Activated CD4-positive, CD25-positive, alpha-beta regulatory T cell treated with anti-CD3 and anti-CD28 coated beads, Interleukin-2, amount 50 U/mL, for 16 hours (primary cell): ENCODE data around the gene NPAT.
A peak's percentile ranks its signal among the peaks of the same experiment; 100 is the strongest.
"Not testable (repeated sequence)": the region's sequence is repeated elsewhere in the genome, so short reads cannot be mapped to it uniquely, and the experiment has no call there.

Experiments used
- DNase-seq: peaks from one replicate; pipeline ENCODE4 v3.0.0-alpha.2; 2020; ENCODE audit warnings: low read depth, low spot score

Gene NPAT

DNA sequence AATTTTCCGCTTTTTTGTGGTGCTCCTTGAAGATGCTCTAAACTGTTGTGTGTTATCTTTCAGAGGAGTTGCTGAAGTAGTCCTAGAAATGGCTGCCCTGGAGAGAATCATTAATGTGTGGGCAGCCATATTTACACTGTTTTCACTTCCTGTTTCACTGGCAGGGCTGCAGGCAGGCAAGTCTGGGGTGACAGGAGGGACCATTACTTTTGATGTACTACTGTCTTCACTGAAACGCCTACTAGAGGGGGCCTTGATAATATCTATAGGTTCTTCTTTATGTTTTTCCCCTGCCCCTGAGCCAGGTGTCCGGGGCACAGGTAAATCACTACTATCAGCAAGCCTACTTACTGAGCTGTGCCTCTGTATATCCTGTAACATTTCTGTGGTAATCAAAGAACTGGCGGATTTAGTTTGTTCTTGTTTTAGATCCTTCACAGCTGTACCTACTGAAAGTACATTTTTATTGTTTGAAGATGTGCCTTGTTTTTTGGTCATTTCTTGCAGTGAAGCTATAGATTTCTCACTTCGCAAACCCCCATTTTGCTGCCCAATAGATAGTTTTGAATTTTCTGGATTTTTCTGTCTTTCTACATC lies 61.4 kb downstream of the NPAT start:
- DNase-seq = no peak

- no peak for DNase-seq
These were observed 67.8 kb downstream of the NPAT start for GRCh38 chr11:108154591-108154990.

- DNase-seq = no peak
These were observed 73.9 kb downstream of the NPAT start for GRCh38 chr11:108148556-108148955.

GRCh38 chr11:108147150-108147549 lies 75.3 kb downstream of the NPAT start:
- no peak for DNase-seq

GRCh38 chr11:108144615-108145014 lies 77.8 kb downstream of the NPAT start:
- DNase-seq = no peak

DNA sequence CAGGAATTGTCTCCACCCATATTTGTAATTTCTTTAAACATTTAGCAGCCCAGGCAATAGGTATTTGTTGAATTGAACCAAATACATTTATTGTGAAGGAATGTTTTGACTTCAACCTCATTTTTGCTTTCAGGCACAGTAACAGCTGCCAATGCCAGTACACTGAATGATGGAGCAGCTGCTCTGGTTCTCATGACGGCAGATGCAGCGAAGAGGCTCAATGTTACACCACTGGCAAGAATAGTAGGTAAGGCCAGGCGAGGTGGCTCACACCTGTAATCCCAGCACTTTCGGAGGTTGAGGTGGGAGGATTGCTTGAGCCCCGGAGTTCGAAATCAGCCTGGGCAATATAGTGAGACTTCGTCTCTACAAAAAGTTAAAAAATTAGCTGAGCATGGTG lies 80.1 kb downstream of the NPAT start:
- DNase-seq = no peak

- no peak for DNase-seq
These were observed 85.2 kb downstream of the NPAT start for GRCh38 chr11:108137212-108137611.

DNA sequence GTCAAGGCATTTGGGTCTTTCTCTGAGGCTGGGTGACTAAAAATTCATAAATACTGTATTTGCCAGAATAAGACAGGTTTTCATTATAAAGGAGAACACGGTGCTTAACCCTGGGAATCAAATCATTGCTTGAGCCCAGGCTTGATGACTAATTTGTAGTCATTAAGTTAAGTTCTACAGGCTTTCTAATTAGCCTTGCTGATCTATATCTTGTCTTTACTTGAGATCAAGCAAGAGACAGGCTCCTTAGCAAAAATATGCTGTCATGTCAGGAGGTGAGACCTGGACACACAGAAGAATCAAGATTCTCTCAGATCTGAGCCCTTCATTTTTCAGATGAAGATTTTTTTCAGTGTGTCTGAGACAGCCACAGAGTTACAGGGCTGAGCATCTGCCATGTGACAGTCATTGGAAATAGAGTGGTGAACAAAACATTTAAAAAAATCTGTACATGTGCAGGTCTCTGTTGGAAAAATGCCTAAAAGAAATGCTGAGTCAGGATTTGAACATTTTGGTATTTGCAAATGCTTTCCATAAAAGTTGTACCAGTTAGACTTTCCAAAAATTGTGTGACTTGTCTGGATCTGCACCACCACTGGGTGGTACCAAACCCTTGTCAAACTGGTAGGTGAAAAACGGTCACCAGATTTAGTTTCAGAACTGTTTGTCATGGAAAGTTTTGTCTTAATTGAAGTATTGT lies 86.4 kb downstream of the NPAT start:
- DNase-seq = no peak

GRCh38 chr11:108132993-108133538 lies 89.4 kb downstream of the NPAT start:
- not testable (repeated sequence) for DNase-seq

DNA sequence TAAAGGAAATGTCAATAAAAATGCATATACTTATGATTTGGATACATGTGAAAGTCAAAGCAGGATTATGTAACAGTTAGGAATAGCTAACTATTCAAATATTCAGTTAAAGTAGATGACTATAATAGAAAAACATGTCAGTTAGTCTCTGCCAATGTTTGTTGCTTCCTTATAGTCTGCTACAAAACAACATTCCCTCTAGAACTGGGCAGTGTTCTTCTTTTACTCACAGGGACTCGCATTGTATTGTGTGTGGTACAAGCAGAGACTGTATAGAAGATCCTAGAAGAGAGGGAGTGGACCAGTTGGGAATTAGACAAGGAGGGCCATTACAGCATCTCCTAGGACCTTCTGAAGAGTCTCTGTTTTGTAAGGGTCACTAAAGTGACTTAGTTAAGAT lies 90.4 kb downstream of the NPAT start:
- DNase-seq = no peak

GRCh38 chr11:108128772-108129171 lies 93.7 kb downstream of the NPAT start:
- no peak for DNase-seq

DNA sequence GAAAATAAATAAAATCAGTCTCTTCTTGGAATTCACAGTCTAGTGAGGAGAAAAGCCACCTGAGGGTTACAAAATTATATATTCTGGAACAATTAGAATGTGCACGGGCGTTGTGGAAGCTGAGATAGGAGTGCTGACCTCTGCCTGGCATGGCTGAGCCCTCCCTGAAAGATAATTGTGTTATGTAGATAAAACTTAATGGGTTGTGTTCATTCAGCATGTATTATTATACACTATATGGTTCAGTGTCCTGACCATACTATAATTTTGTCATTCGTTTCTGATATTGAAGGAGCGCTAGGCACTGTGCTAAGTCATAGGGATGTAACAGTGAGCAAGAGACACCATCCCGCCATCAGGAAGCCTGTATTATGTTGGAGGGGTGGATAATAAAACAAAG lies 97.3 kb downstream of the NPAT start:
- DNase-seq = no peak

- no peak for DNase-seq
These were observed 100.2 kb downstream of the NPAT start for GRCh38 chr11:108122166-108122628.

DNA sequence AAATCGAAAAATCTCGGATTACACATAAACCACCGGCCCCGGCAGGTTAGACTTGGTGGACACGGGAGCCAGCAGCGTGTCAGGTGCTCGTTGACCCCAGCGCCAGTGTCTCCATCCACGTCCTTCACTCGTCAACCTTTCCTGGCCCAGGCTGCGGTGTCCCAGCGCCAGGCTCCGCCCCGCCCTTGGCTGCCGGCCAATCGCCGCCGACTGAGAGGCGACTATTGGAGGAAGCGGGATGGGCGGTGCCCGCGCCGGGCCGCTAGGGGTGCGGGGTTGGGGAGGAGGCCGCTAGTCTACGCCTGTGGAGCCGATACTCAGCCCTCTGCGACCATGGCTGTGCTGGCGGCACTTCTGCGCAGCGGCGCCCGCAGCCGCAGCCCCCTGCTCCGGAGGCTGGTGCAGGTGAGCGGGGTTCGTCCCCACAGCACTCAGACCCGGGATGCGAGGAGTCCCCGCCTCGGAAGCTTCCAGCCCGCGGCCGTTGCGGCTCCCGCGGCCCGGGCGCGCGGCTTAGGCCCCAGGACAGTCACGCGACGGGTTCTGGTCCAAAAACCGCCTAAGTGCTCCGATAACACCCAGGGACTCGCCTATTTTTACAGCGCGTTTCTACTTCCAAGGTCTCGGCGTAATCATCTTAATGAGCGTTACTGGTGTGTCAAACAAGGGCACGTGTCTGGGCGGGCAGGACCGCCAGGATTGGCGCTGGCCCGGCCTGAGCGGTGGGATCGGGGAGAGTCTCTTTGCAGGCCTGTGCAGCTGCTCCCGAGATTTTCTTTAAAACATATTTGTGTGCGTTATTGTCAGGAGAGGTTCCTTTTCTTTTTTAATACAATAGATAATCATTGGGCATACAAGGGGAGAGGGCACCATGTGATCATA lies 100.9 kb downstream of the NPAT start, which contains the start of gene ACAT1:
Gene ACAT1, plus strand, starts transcription at position 294 of the 882 bp plus-strand sequence. Its CDS starts 40 bp downstream, at position 334.
- DNase-seq = peak; percentile 91

DNA sequence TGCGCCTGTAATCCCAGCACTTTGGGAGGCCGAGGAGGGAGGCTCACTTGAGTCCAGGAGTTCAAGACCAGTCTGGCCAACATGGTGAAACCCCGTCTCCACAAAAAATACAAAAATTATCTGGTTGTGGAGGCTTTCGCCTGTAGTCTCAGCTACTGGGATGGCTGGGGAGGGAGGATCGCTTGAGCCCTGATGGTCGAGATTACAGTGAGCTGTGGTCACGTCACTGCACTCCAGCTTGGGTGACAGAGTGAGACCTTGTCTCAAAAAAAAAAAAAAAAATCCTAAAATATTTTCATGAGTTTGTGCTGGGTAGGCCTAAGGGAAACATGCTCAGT lies 101.5 kb downstream of the NPAT start:
- DNase-seq = not testable (repeated sequence)

DNA sequence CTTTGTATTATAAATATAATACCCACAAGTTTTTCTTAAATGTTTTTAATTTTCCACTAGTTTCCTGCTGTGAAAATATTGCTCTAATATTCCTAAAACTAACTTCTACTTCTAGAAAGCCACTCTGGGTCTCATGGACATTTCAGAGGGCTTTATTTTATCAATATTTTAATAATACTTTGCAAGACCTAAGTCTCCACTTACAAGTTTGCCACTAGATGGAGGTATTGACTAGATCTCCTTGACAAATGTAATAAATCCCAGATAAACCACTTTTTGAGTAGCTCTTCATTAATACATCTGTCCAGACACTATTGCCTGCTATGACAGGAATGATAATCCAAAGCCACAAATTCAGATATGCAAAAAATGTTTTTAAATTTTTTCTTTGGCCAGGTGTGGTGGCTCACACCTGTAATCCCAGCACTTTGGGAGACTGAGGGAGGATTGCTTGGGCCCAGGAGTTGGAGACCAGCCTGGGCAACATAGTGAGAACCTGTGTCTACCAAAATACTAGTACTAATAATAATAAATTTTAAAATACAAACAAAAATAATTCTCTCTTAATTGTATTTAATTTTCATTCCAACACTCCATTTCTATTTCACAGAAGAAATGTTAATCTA lies 104.6 kb downstream of the NPAT start:
- no peak for DNase-seq

- no peak for DNase-seq
These were observed 106.8 kb downstream of the NPAT start for GRCh38 chr11:108115500-108116140.

DNA sequence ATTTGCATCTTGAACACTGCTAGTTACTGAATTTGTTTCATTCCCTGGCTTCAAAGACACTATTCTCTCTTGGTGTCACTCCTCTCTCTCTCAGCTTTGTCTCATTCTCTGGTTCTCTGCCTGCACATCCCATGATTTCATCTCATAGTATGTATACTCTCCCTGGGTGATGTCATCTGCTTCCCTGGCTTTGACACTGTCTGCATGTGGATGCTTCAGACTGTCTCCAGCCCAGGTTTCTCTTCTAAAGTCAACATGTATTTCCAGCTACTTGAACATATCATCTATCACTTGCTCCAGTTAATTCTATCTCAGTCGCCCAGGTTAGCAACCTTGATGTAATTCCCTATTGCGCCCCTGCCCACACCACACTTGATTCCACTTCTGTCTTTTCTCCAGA lies 110.4 kb downstream of the NPAT start:
- no peak for DNase-seq

- DNase-seq = no peak
These were observed 111.3 kb downstream of the NPAT start for GRCh38 chr11:108111126-108111525.
